Keratinocyte (primary cell): ENCODE data around the gene PTPRN2.

Source experiments
- CTCF ChIP-seq, 3 experiments: IDR thresholded peaks in 1 of 3; conservative IDR thresholded peaks in 1 of 3; optimal IDR thresholded peaks in 1 of 3; 2 replicates in 2 of 3; 3 replicates in 1 of 3; pipeline versions ENCODE3 to v1.5.1; 2011; ENCODE audit warnings: low read length in 3 of 3, mild to moderate bottlenecking in 3 of 3, moderate library complexity in 2 of 3, control low read depth in 1 of 3, inconsistent platforms in 1 of 3; ENCODE audit not compliant: insufficient read depth in 2 of 3; ENCODE audit errors: extremely low read depth in 1 of 3
- EZH2 ChIP-seq: IDR thresholded peaks from one replicate; pipeline ENCODE4 v1.6.1; 2012; ENCODE audit warnings: inconsistent platforms, mild to moderate bottlenecking, low read length, moderate library complexity

GRCh38 chr7:158547817-158548216 is 39.8 kb downstream of the PTPRN2 start:
- TF ChIP-seq CTCF (optimal IDR thresholded peaks at IDR 0.05 in 1 of 3, IDR thresholded peaks at IDR 0.05 in 1 of 3, conservative IDR thresholded peaks at IDR 0.05 in 1 of 3; ENCODE audit: extremely low read depth in 1 of 3, insufficient read depth in 2 of 3, low read length in 3 of 3), result no peak
- no peak for TF ChIP-seq EZH2
